ENCODE data around the gene MRPS22. TPM values are rescaled to one million over a fixed set of nuclear protein-coding genes. Genes with fewer than 3 reads are reported as not detected.

MRPS22 gene
- total and polyA plus RNA-seq, 9 of the 15 experiments (the other 6 are each of a cell fraction or from before 2014, with no cell fraction given), result 148 to 397 (median 229) TPM

DNA sequence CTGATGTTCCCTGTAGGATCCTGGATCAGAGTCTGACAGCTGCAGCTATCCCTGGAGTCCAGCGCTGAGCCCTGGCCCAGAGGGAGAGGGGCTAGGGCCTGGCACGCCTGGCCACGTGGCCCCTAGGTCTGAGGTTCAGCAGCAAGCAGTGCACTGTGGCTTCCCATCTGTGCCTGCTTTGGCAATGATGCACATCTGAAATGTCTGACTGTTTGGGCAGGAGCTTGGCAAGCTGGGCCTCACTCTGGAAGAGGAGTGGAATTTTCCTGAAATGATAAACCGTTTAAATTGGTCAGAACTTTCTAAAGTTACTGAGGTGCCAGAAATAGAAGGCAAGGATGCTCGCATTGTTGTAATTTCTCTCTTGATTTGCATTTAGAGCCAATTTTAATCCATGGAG is 48.8 kb upstream of the MRPS22 start (continued):
- TF ChIP-seq, protein P1, sequence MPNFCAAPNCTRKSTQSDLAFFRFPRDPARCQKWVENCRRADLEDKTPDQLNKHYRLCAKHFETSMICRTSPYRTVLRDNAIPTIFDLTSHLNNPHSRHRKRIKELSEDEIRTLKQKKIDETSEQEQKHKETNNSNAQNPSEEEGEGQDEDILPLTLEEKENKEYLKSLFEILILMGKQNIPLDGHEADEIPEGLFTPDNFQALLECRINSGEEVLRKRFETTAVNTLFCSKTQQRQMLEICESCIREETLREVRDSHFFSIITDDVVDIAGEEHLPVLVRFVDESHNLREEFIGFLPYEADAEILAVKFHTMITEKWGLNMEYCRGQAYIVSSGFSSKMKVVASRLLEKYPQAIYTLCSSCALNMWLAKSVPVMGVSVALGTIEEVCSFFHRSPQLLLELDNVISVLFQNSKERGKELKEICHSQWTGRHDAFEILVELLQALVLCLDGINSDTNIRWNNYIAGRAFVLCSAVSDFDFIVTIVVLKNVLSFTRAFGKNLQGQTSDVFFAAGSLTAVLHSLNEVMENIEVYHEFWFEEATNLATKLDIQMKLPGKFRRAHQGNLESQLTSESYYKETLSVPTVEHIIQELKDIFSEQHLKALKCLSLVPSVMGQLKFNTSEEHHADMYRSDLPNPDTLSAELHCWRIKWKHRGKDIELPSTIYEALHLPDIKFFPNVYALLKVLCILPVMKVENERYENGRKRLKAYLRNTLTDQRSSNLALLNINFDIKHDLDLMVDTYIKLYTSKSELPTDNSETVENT (CRISPR knock-in tag; IDR thresholded peaks at IDR 0.05), result no peak
- no peak for TF ChIP-seq SIN3A (IDR thresholded peaks at IDR 0.05; ENCODE audit: borderline replicate concordance in 2 of 2, control insufficient read depth in 1 of 2, low read depth in 2 of 2, low read length in 2 of 2)

DNA sequence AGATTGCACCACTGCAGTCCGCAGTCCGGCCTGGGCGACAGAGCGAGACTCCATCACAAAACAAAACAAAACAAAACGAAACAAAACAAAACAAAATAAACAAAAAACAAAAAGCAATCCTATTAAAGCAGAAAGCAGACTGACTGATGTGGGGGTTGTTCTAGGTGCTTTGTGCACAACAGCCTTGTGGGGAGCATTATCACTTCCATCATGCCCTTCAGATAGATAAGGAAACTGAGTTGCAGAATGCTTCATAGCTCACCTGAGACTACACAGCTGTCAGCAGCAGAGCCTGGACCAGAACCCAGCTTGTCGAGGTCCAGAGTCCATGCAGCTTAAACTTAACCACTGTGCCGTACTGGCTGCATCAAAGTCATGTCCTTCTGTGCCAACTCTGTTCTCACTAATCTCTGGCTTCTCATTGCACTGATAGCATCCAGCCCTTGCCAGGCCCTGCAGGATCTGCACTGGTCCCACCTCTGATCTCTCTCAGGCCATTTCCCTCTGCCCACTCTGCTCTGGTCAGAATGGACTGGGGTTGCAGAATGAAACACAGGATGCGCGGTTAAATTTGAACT is 47.6 kb upstream of the MRPS22 start:
- Histone ChIP-seq H3K27ac (ENCODE audit: extremely low read depth, low read depth, low read length) (no peak overlapping the region), H3K4me3 (no peak overlapping the region), H3K4me2 (ENCODE audit: insufficient read depth, low read length) (no peak overlapping the region), H2AFZ (ENCODE audit: low read depth, low read length) (no peak overlapping the region), H3K9me1 (ENCODE audit: control insufficient read depth, insufficient read depth, low read length) (no peaks in the 10 kb centered on the region), H3K79me2 (ENCODE audit: control insufficient read depth, insufficient read depth, low read length) (no peaks in the 10 kb centered on the region), H3K4me1 (replicated peaks in 1 of 2; ENCODE audit: control insufficient read depth in 2 of 2, insufficient read depth in 2 of 2, low read length in 2 of 2) (peaks cover 24 to 41% of the 10 kb centered on the region in 2 experiments), H4K20me1 (replicated peaks; ENCODE audit: control insufficient read depth, insufficient read depth, low read length) (no peaks in the 10 kb centered on the region), H3K27me3 (ENCODE audit: control insufficient read depth in 2 of 2, insufficient read depth in 2 of 2, low read length in 2 of 2) (no peaks in the 10 kb centered on the region; a peak in 1 of 5 replicates), H3K9me3 (replicated peaks; ENCODE audit: control insufficient read depth, insufficient read depth, low read depth, low read length) (peaks cover 20% of the 10 kb centered on the region), H3K9ac (ENCODE audit: insufficient read depth in 1 of 2, low read depth in 2 of 2, low read length in 2 of 2) (no peak overlapping the region), H3K36me3 (ENCODE audit: control insufficient read depth, insufficient read depth, low read length) (no peaks in the 10 kb centered on the region)
- no peak for FAIRE-seq
- no peak for ATAC-seq
- POLR2A ChIA-PET, result interaction anchor here (0.7 to 1.5 kb wide), 4 partner anchors 9 to 52 kb away, joined by 3 to 4 read pairs (median 3); no protein-coding TSS in a partner anchor
- 79% methylated on average over 9 of the region's 9 CpGs for WGBS (ENCODE audit: insufficient coverage, low coverage, missing lambda C conversion rate)
- intact Hi-C loops (cut with micrococcal nuclease), result no loop called here
- BruUV-seq (replicated peaks), result no TSS peak
- no peak for DNase-seq (ENCODE audit: extremely low read depth in 1 of 4, low spot score in 3 of 4)
- no peak for TF ChIP-seq NFIC (IDR thresholded peaks at IDR 0.05)
- no peak for TF ChIP-seq ZNF79 (CRISPR knock-in tag; IDR thresholded peaks at IDR 0.05; ENCODE audit: low read depth)
- TF ChIP-seq ZNF274 (IDR thresholded peaks at IDR 0.05; ENCODE audit: borderline replicate concordance, low read depth, low read length), result no peak
- TF ChIP-seq, protein P2, sequence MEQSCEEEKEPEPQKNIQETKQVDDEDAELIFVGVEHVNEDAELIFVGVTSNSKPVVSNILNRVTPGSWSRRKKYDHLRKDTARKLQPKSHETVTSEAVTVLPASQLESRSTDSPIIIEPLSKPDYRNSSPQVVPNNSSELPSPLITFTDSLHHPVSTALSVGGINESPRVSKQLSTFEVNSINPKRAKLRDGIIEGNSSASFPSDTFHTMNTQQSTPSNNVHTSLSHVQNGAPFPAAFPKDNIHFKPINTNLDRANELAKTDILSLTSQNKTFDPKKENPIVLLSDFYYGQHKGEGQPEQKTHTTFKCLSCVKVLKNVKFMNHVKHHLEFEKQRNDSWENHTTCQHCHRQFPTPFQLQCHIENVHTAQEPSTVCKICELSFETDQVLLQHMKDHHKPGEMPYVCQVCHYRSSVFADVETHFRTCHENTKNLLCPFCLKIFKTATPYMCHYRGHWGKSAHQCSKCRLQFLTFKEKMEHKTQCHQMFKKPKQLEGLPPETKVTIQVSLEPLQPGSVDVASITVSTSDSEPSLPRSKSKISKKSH (CRISPR knock-in tag; IDR thresholded peaks at IDR 0.05), result no peak
- in situ Hi-C loops (cut with MboI), result no loop called here
- CTCF ChIA-PET (ENCODE audit: low intra/inter-chr PET ratio), result no interaction called here
